ENCODE measurements around the gene CMPK2.
"Not testable (repeated sequence)": the region's sequence is repeated elsewhere in the genome, so short reads cannot be mapped to it uniquely, and the experiment has no call there.

CMPK2 gene

GRCh38 chr2:6880200-6880733, 14.6 kb upstream of the CMPK2 start:
- no peak for DNase-seq

- no peak for DNase-seq
These were observed 13.3 kb upstream of the CMPK2 start for GRCh38 chr2:6879011-6879410.

- DNase-seq = no peak
These were observed 12.8 kb upstream of the CMPK2 start for GRCh38 chr2:6878549-6878948.

- peak; percentile 33 to 42 for DNase-seq
These were observed 11.9 kb upstream of the CMPK2 start, which contains the start of gene RSAD2 for GRCh38 chr2:6877402-6878304. Gene RSAD2 (plus strand): TSS chr2:6877777. CDS start chr2:6877801, 24 bp downstream.

GRCh38 chr2:6876309-6876708, 10.6 kb upstream of the CMPK2 start:
- peak; percentile 52 to 62 for DNase-seq

GRCh38 chr2:6874032-6874431, 8.3 kb upstream of the CMPK2 start:
- no peak for DNase-seq

- DNase-seq = peak in 1 of 2 donors; percentile 40
These were observed 6.7 kb upstream of the CMPK2 start for GRCh38 chr2:6872394-6872793.

GRCh38 chr2:6866982-6867381, 1.3 kb upstream of the CMPK2 start:
- DNase-seq = no peak

- DNase-seq = no peak
These were observed 566 bp upstream of the CMPK2 start for GRCh38 chr2:6866275-6866671.

- peak in 1 of 2 donors; percentile 7 for DNase-seq
These were observed 773 bp downstream of the CMPK2 start for GRCh38 chr2:6864923-6865345.

- no peak for DNase-seq
These were observed 1.4 kb downstream of the CMPK2 start for GRCh38 chr2:6864231-6864754.

- no peak for DNase-seq
These were observed 1.9 kb downstream of the CMPK2 start for GRCh38 chr2:6863792-6864191.

GRCh38 chr2:6860296-6860695, 5.4 kb downstream of the CMPK2 start:
- DNase-seq = no peak

GRCh38 chr2:6858466-6859027, 7.2 kb downstream of the CMPK2 start:
- DNase-seq = not testable (repeated sequence)

GRCh38 chr2:6856548-6856920, 9.2 kb downstream of the CMPK2 start:
- DNase-seq = no peak

GRCh38 chr2:6855860-6856547, 9.7 kb downstream of the CMPK2 start:
- DNase-seq = no peak

GRCh38 chr2:6854416-6854815, 11.3 kb downstream of the CMPK2 start:
- DNase-seq = no peak

GRCh38 chr2:6852195-6852594, 13.5 kb downstream of the CMPK2 start:
- DNase-seq = no peak

- DNase-seq = no peak
These were observed 18.6 kb downstream of the CMPK2 start for GRCh38 chr2:6846967-6847681.

- no peak for DNase-seq
These were observed 19.2 kb downstream of the CMPK2 start for GRCh38 chr2:6846540-6846939.

- DNase-seq = no peak
These were observed 19.8 kb downstream of the CMPK2 start for GRCh38 chr2:6845903-6846302.

- peak in 1 of 2 donors; percentile 12 for DNase-seq
These were observed 20.4 kb downstream of the CMPK2 start for GRCh38 chr2:6845312-6845711.
